ENCODE data around the gene CNTNAP5.

CNTNAP5 gene

GRCh38 chr2:124482044-124482443 is 457.0 kb downstream of the CNTNAP5 start:
- no peak for DNase-seq

- no peak for DNase-seq
Measured at GRCh38 chr2:124482551-124482950, 457.5 kb downstream of the CNTNAP5 start.

GRCh38 chr2:124485659-124486058 is 460.6 kb downstream of the CNTNAP5 start:
- DNase-seq, result no peak

GRCh38 chr2:124489686-124490085 is 464.6 kb downstream of the CNTNAP5 start:
- DNase-seq, result no peak

GRCh38 chr2:124501575-124502152 is 476.6 kb downstream of the CNTNAP5 start:
- no peak for DNase-seq

- no peak for DNase-seq
Measured at GRCh38 chr2:124514236-124514635, 489.1 kb downstream of the CNTNAP5 start.

- no peak for DNase-seq
Measured at GRCh38 chr2:124520953-124521352, 495.9 kb downstream of the CNTNAP5 start.

GRCh38 chr2:124523096-124523495 is 498.0 kb downstream of the CNTNAP5 start:
- DNase-seq, result no peak

- DNase-seq, result no peak
Measured at GRCh38 chr2:124524155-124524915, 499.2 kb downstream of the CNTNAP5 start.

GRCh38 chr2:124526221-124526620 is 501.1 kb downstream of the CNTNAP5 start:
- DNase-seq, result no peak

GRCh38 chr2:124530203-124530602 is 505.1 kb downstream of the CNTNAP5 start:
- DNase-seq, result no peak

- DNase-seq, result no peak
Measured at GRCh38 chr2:124533226-124533954, 508.3 kb downstream of the CNTNAP5 start.

- no peak for DNase-seq
Measured at GRCh38 chr2:124534028-124534427, 508.9 kb downstream of the CNTNAP5 start.

- DNase-seq, result no peak
Measured at GRCh38 chr2:124535816-124536215, 510.7 kb downstream of the CNTNAP5 start.

- DNase-seq, result no peak
Measured at GRCh38 chr2:124536591-124536990, 511.5 kb downstream of the CNTNAP5 start.

- DNase-seq, result no peak
Measured at GRCh38 chr2:124538549-124538948, 513.5 kb downstream of the CNTNAP5 start.

GRCh38 chr2:124540805-124541204 is 515.7 kb downstream of the CNTNAP5 start:
- DNase-seq, result no peak

- peak; percentile 91 for DNase-seq
Measured at GRCh38 chr2:124542932-124543640, 518.0 kb downstream of the CNTNAP5 start.

- no peak for DNase-seq
Measured at GRCh38 chr2:124547700-124548099, 522.6 kb downstream of the CNTNAP5 start.

- DNase-seq, result no peak
Measured at GRCh38 chr2:124558277-124558905, 533.3 kb downstream of the CNTNAP5 start.

GRCh38 chr2:124559236-124559635 is 534.1 kb downstream of the CNTNAP5 start:
- DNase-seq, result no peak

- no peak for DNase-seq
Measured at GRCh38 chr2:124560592-124561112, 535.6 kb downstream of the CNTNAP5 start.

GRCh38 chr2:124561486-124561885 is 536.4 kb downstream of the CNTNAP5 start:
- no peak for DNase-seq

All from DMS153 (cell line).